ENCODE measurements around the gene USP37.

USP37 gene

GRCh38 chr2:218568190-218569037, at the start of gene USP37, which contains the start of gene CNOT9:
USP37 (minus strand) TSS chr2:218568351; CDS start chr2:218558653, 9,698 bp downstream.
CNOT9 (plus strand) TSS chr2:218568839; CDS start chr2:218568955, 116 bp downstream.
- FAIRE-seq: peak; percentile 98
- DNase-seq (ENCODE audit: insufficient read length, low spot score): peak; percentile 69

GRCh38 chr2:218615868-218616315, 47.7 kb upstream of the USP37 start:
- DNase-seq (ENCODE audit: insufficient read length, low spot score) (no peak), FAIRE-seq (no peak)

GRCh38 chr2:218607436-218608115, 39.4 kb upstream of the USP37 start, which contains the start of gene PLCD4:
PLCD4 (plus strand) TSS chr2:218607899; CDS start chr2:218615740, 7,841 bp downstream.
- no peak for DNase-seq (ENCODE audit: insufficient read length, low spot score)
- FAIRE-seq: no peak

GRCh38 chr2:218605432-218605831, 37.3 kb upstream of the USP37 start:
- FAIRE-seq (no peak), DNase-seq (ENCODE audit: insufficient read length, low spot score) (no peak)

- FAIRE-seq (no peak), DNase-seq (ENCODE audit: insufficient read length, low spot score) (no peak)
These were observed 17.4 kb upstream of the USP37 start for GRCh38 chr2:218585541-218585940.

GRCh38 chr2:218583983-218584850, 16.1 kb upstream of the USP37 start:
- DNase-seq (ENCODE audit: insufficient read length, low spot score) (no peak), FAIRE-seq (no peak)

- no peak for FAIRE-seq
These were observed 13.9 kb upstream of the USP37 start for GRCh38 chr2:218582076-218582475.

GRCh38 chr2:218578272-218578877, 10.2 kb upstream of the USP37 start:
- no peak for DNase-seq (ENCODE audit: insufficient read length, low spot score)
- FAIRE-seq: no peak

More at GRCh38 chr2:218582076-218582475, 13.9 kb upstream of the USP37 start:
- no peak for DNase-seq (ENCODE audit: insufficient read length, low spot score)

GRCh38 chr2:218577482-218578220, 9.5 kb upstream of the USP37 start:
- DNase-seq (ENCODE audit: insufficient read length, low spot score) (no peak), FAIRE-seq (no peak)

- no peak for FAIRE-seq
- no peak for DNase-seq (ENCODE audit: insufficient read length, low spot score)
These were observed 8.7 kb upstream of the USP37 start for GRCh38 chr2:218576854-218577253.

GRCh38 chr2:218570850-218571249, 2.7 kb upstream of the USP37 start:
- no peak for FAIRE-seq

GRCh38 chr2:218569661-218570500, 1.7 kb upstream of the USP37 start:
- FAIRE-seq (peak; percentile 62), DNase-seq (ENCODE audit: insufficient read length, low spot score) (no peak)

More at GRCh38 chr2:218570850-218571249, 2.7 kb upstream of the USP37 start:
- DNase-seq (ENCODE audit: insufficient read length, low spot score): no peak

GRCh38 chr2:218569038-218569431, 884 bp upstream of the USP37 start:
- DNase-seq (ENCODE audit: insufficient read length, low spot score): no peak
- FAIRE-seq: no peak

- DNase-seq (ENCODE audit: insufficient read length, low spot score) (no peak), FAIRE-seq (no peak)
These were observed 358 bp downstream of the USP37 start for GRCh38 chr2:218567797-218568189.

GRCh38 chr2:218566296-218566695, 1.9 kb downstream of the USP37 start:
- FAIRE-seq: no peak
- no peak for DNase-seq (ENCODE audit: insufficient read length, low spot score)

- FAIRE-seq: no peak
- DNase-seq (ENCODE audit: insufficient read length, low spot score): no peak
These were observed 4.1 kb downstream of the USP37 start for GRCh38 chr2:218564056-218564455.

GRCh38 chr2:218558986-218559385, 9.2 kb downstream of the USP37 start:
- no peak for FAIRE-seq
- DNase-seq (ENCODE audit: insufficient read length, low spot score): no peak

GRCh38 chr2:218557941-218558340, 10.2 kb downstream of the USP37 start:
- DNase-seq (ENCODE audit: insufficient read length, low spot score) (no peak), FAIRE-seq (no peak)

- no peak for DNase-seq (ENCODE audit: insufficient read length, low spot score)
- no peak for FAIRE-seq
These were observed 12.6 kb downstream of the USP37 start for GRCh38 chr2:218555527-218555926.
